Stimulated activated CD8-positive, alpha-beta memory T cell treated with anti-CD3 and anti-CD28 coated beads, Interleukin-7, amount 100 ng/mL, for 48 hours (primary cell): Measurements from ENCODE around the gene KRTAP1-5.
"Not testable (repeated sequence)": the region's sequence is repeated elsewhere in the genome, so short reads cannot be mapped to it uniquely, and the experiment has no call there.

ENCODE experiments used
- DNase-seq, 2 donors: peaks; one replicate each; pipeline ENCODE4 v3.0.0-alpha.2; 2020; ENCODE audit warnings: low read depth in 1 of 2; ENCODE audit errors: extremely low read depth in 1 of 2

KRTAP1-5 gene

DNA sequence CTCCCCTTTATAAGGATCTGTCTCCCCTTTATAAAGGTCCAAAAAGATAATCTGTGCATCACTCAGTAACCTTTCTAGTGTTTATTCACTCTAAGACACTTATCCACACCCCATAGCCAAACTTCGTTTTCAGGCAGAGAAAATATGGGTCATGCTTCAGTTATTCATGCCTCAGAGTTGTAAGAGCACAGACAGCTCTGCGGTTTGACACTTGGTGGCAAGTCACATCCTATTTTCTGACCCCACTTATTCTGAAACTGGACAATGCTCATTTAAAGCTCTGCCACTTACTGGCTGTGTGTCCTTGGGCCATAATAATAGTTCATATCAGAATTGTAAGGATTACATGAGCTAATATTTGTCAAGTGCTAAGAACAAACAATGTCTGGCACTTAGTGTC is 22.1 kb upstream of the KRTAP1-5 start:
- DNase-seq = no peak

DNA sequence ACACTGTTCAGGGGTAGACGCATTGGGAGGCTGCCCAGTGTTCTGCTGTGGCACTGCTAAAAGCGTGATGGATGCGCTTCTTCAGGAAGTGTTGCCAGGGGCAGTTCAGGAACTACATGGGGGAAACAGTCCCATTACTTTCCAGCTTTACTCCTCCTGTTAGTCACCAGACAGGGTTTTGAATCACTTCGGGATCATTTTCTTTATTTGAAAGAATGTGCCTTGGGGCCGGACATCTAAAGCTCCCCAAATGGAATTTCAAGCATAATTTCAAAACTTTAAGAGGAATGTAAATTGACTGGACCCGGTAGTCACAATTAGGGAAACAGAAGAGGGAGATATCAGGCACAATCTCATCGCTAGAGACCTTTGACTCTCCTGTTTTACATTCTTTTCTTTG is 21.4 kb upstream of the KRTAP1-5 start:
- DNase-seq = no peak

DNA sequence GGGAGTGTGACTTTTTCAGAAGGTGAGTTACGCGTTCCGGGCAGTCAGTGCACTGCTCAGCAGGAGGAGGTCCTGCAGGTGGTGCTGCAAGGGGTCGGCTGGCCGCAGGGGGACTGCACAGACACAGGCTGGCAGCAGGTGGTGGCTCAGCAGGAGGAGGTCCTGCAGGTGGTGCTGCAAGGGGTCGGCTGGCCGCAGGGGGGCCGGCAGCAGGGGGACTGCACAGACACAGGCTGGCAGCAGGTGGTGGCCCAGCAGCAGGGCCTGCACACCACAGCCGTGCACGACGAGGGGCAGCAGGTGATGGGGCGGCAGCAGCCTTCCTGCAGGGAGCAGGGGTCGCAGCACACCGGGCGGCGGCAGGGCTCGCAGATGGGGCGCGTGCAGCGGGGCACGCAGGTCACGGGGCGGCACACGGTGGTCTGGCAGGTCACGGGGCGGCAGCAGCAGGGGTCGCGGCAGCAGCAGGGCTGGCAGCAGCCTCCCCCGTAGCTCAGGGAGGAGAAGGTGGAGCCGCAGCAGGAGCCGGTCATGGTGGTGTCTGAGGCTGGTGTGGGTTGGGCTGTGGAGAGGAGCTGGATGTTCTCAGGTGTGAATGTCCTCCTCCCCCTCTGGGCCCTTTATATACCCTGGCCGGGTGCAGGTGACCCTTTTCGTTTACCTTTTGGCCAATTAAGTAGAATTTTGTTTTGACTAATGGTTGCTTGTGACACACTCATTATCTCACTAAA is 19.9 kb upstream of the KRTAP1-5 start, which contains the start of gene KRTAP2-1:
KRTAP2-1 (minus strand) TSS at position 582 of the 731 bp plus-strand sequence; CDS start at position 533, 49 bp downstream.
- not testable (repeated sequence) for DNase-seq

DNA sequence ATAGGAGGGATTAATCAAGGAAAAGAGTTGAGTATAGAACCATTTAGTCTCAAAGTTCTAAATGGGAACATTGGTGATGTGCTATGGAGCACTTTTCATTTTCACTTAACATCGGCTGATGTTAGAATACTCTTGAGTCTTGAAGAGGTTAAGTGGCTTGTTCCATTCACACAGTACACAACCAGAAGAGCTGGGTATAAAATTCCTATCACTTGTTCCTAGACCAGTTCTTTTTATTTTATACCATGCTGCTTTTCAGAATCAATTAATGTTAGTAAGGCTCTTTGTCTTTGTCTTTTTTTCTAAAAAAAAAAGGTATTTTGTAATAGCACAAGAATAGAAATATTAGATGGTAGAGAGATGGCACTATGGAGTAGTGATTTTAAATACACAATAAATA is 15.9 kb upstream of the KRTAP1-5 start:
- no peak for DNase-seq

DNA sequence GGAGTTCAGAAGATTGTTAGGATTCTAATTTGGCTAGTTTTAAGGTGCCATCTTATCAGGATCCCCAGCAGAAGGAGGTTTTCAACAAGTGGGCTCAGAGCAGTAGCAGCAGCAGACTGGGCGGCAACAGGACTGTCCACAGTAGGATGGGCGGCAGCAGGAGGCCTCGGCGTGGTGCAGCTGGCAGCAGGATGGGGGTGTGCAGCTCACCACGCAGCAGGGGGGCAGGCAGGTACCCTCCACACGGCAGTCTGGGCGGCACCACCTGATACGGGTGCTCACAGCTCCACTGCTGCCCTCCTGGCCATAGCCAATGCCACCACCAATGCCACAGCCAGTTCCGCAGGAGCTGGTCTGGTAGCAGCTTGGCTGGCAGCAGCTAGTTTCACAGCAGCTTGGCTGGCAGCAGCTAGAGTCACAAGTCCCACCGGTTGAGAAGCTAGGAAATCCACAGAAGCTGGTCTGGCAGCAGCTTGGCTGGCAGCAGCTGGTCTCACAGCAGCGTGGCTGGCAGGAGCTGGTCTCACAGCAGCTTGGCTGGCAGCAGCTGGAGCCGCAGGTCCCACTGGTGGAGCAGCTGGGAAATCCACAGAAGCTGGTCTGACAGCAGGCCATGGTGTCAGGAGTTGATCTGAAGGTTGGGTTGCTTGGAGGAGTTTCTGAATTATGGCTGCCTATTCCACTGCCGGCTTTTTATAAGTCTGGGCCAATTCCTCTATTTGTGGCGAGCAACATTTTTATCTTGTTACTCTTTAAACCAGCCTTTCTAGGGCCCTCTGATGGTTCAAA is 14.0 kb upstream of the KRTAP1-5 start, which contains the start of gene KRTAP1-1:
KRTAP1-1 (minus strand) TSS at position 668 of the 789 bp plus-strand sequence; CDS start at position 615, 53 bp downstream.
- DNase-seq = not testable (repeated sequence)

DNA sequence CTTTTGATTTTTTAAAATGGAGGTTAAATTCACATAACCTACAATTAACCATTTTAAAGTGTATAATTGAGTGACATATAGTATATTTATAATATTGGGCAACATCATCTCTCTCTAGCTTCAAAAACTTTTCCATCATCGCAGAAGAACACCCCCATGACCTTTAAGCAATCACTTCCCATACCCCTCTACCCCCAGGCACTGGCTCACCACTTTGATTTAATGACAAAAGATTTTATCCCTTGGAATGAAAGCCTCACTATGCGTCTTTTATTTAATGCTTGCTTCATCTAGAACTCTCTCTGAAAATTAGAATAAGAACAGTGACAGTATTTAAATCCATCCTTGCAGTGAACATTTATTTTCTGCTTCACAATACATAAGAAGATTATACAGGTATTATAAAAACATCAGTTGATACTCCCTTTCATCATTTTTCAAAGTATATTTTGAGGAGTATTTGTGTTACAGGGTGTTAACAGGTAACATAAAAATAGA is 10.9 kb upstream of the KRTAP1-5 start:
- DNase-seq = no peak

DNA sequence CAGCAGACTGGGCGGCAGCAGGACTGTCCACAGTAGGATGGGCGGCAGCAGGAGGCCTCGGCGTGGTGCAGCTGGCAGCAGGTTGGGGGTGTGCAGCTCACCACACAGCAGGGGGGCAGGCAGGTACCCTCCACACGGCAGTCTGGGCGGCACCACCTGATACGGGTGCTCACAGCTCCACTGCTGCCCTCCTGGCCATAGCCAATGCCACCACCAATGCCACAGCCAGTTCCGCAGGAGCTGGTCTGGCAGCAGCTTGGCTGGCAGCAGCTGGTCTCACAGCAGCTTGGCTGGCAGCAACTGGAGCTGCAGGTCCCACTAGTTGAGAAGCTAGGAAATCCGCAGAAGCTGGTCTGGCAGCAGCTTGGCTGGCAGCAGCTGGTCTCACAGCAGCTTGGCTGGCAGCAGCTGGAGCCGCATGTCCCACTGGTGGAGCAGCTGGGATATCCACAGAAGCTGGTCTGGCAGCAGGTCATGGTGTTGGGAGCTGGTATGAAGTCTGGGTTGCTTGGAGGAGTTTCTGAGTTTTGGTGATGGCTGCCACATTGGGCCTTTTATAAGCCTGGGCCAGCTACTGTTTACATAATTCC is 7.4 kb upstream of the KRTAP1-5 start, which contains the start of gene KRTAP1-3:
KRTAP1-3 (minus strand) TSS at position 529 of the 590 bp plus-strand sequence; CDS start at position 476, 53 bp downstream.
- DNase-seq = not testable (repeated sequence)

DNA sequence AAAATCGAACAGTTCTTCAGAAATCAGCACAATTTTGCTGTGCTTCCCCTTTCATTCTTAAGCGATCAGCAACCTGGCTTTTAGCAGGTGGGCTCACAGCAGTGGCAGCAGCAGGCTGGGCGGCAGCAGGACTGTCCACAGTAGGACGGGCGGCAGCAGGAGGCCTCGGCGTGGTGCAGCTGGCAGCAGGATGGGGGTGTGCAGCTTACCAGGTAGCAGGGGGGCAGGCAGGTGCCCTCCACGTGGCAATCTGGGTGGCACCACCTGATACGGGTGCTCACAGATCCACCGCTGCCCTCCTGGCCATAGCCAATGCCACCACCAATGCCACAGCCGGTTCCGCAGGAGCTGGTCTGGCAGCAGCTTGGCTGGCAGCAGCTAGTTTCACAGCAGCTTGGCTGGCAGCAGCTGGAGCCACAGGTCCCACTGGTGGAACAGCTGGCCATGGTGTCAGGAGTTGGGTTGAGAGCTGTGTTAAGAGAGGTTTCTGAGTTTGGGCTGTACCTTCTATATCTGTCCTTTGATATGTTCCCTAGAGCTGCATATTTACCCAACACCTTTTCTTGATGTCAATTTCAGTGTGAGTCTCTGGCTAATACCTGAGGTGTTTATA is 2.7 kb upstream of the KRTAP1-5 start, which contains the start of gene KRTAP1-4:
KRTAP1-4 (minus strand) TSS at position 563 of the 613 bp plus-strand sequence; CDS start at position 446, 117 bp downstream.
- DNase-seq = no peak

DNA sequence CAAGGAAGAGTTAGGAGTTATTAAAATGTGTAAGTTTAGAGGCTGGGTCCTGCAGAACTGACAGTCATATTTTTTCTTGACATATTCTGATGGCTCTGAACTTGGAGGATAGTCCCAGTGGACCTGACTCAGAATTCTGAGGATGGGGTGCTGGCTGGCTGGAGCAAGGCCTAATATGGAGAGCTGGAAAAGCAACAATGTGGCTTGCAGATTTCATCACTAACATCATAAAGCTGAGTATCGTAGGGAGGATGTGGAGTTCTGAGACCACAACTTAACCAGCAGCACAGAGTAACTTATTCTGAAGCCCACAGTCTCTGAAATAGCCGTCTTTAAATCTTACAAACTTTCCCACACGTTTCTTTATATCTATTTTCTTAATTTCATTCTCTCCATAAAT is 2.3 kb downstream of the KRTAP1-5 start:
- no peak for DNase-seq

DNA sequence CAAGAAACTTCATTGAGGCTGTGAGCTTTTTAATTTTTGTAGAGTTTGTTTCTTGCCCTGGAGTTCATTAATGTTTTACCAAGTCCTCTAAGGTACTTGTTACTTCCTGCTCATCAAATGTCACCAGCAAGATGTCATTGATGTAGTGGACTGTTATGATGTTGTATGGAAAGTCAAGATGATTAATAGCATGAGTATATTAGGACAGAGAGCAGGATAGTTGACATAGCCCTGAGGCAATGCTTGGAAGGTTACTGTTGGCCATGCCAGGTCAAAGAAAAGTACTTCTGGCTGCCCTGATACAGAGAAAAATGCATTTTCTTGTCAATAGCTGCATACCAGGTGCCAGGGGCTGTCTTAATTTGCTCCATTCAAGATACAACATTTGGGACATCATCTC is 6.7 kb downstream of the KRTAP1-5 start:
- DNase-seq = no peak

DNA sequence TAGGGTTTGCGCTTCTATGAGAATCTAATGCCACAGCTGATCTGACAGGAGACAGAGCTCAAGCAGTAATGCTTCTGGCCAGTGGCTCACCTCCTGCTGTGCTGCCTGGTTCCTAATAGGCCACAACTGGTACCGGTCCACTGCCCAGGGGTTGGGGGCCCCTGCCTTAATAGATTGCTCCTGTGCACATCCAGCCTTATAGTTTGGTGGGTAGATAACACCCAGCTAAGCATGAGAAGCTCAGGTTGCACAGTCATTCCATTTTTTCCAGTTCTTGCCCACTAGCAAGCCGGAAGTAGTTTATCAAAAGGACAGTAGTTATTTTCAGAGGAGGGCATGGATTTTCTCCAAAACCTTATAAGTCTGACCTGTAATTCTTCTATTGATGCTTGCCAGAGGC is 7.6 kb downstream of the KRTAP1-5 start:
- no peak for DNase-seq

DNA sequence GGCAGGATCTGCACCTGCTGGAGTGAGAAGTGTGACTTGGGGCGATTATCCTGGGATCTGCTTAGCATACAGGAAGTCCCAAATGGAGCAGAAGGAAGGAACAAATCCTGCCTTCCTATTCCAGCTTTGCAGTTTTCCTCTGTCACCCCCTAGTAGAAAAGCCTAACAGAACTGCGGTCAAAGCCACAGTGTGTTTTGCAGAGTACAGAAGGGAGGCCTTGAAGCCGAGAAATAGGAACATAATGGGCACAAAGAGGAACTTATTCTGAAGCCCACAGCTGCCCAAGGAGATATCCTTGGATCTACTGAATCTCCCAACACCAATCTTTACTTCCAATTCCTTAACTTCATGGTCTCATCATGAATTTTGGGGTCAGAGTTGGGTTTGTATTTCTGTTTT is 8.5 kb downstream of the KRTAP1-5 start:
- no peak for DNase-seq

DNA sequence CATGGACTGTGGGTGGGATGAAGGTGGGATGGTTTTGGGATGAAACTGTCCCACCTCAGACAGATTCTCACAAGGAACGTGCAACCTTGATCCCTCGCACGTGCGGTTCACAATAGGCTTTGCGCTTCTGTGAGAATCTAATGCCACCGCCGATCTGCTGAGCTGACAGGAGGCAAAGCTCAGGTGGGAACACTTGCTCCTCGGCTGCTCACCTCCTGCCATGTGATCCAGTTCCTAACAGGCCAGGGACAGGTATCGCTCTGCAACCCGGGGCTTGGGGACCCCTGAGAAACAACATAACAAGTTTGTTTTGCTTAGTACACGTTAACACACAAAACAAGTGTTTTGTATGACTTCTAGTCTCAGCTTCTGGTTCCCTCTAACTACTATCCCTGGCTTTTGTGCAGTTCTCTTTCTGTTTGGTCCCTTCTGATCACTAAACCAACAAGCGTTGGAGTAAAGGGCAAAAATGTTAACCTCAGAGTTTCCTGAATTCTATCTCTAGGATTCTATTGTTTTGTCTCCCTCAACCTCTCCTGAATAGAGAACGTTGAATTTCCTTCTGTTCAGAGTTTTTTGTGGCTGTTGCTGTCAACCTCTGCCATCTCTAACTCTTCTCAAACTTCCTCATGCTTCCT is 10.3 kb downstream of the KRTAP1-5 start:
- no peak for DNase-seq

DNA sequence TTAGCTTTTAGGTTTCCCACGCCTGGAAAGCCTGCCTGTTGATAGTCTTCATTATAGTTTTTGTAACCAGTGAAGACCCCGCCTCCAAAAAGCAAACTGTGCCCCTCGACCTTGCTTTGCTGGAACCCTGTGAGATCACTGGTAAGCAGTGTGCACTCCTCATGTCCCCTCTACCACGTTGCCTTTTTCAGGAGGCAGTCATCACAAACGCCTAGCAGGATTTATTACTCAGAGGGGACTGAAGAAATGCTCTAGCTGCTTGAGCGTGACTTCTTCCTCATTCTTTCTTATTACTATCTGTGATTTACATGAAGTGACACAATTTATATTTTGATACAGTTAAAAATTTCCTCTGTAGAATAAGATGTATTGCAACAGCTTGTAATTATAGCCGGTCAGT is 11.6 kb downstream of the KRTAP1-5 start:
- no peak for DNase-seq

DNA sequence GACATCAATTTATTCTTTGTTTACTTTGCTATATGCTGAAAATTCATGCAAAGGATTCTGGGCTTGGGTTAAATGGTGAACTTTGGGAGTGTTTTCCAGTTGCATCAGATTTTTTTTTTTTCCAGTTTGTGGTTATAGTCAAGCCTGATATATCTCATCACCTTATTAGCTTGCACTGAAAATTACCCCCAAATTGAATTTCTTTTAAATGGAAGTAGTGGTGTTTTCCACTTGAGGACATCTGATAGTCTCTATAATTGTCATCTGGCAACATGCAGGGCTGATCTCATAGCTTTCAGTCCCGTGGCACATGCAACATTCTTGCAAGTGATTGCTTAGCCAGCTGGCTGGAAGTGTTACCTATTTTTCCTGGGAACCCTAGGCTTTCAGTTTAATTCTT is 13.4 kb downstream of the KRTAP1-5 start:
- DNase-seq = no peak

DNA sequence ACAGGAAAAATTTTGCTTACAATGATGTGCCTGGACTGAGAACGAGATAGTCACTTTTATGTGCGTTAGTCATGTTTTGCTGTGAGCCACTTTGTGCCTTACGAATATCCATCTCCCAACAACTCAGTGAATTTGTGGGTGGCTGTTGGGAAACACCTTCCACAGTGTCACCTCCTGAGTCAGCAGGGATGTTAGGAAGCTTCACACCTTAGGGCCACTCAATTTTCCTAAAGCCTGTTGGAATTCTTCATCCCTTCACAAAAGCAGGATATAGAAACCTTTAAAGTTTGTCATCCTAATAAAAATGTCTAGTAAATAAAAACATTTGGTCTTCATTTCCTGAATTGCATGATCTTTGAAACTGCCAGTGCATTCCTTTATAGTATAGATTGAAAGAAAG is 13.8 kb downstream of the KRTAP1-5 start:
- no peak for DNase-seq

DNA sequence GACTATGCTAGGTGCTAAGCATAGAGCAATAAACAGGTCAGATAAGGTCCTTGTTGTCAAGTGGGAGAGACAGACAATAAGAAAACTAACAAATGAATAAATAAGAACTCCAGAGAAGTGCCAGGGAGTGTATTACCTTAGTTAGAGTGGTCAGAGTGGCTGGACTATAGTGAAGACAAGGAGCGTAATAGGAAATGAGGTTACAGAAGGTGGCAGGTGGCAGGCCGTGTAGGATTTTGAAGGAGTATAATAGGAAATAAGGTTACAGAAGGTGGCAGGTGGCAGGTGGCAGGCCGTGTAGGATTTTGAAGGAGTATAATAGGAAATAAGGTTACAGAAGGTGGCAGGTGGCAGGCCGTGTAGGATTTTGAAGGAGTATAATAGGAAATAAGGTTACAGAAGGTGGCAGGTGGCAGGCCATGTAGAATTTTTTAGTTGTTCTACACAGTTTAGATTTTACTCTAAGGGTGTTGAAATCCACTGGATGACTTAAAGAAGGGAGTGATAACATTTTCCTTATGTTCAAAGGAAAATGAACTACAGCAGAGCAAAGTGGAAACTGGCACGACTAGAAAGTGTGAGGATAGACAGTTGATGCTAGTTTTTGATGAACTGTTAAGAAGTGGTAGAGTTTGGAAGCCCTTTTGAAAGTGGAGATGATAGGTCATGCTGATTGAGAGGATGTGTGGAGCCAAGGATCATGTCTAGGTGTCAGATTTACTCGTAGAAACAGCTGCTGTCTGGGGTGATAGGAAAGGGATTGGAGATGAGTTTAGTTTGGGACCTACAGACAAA is 14.5 kb downstream of the KRTAP1-5 start:
- DNase-seq = no peak

DNA sequence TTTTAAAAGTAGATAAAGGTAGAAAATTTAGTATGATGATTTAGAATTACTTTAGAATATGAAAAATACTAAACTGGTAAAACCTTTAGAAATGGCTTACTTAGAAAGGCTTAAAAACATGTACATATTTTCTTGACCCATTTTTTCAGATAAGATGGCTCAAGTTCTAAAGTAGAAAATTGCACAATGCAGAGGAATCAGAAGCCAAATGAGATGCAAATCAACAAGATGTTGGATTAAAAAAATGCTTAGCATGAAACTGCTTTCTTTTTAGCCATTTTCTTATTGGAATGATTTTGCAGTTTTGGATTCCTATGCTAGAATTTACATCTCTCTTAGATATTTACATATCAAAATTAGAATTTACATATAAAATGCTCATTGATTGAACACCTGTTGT is 16.6 kb downstream of the KRTAP1-5 start:
- no peak for DNase-seq

DNA sequence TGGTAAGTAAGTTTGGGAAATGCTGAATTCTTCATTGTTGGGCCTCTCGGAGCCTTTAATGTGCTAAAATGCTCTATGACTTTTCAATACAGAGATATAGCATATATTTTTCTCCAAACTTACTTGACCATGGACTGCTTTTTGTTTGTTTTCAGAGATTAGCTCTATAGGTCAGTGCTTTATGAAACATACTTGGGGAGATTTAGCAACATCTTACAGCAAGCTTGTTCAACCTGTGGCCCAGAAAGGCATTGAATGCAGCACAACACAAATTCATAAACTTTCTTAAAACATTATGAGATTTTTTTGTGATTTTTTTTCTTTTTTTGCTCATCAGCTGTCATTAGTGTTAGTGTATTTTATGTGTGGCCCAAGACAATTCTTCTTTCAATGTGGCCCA is 17.1 kb downstream of the KRTAP1-5 start:
- DNase-seq = no peak
